Measurements from ENCODE around the gene PRKAG2. TPM values are rescaled to one million over a fixed set of nuclear protein-coding genes. Genes with fewer than 3 reads are reported as not detected.
A peak's percentile ranks its signal among the peaks of the same experiment; 100 is the strongest.

The PRKAG2 gene
- total RNA-seq, 1 experiment from 2014 or later, result 23.9 TPM

GRCh38 chr7:151864561-151864960 lies 12.4 kb downstream of the PRKAG2 start:
- no peaks in the 10 kb centered on the region for H3K9me2 ChIP-seq (replicated peaks; ENCODE audit: low read length)
- H3K27ac ChIP-seq (ENCODE audit: low read length), result no peak overlapping the region
- DNase-seq (no peak), ATAC-seq (no peak)
- H4K20me1 ChIP-seq (ENCODE audit: low read length), result no peaks in the 10 kb centered on the region
- no peaks in the 10 kb centered on the region for H3K36me3 ChIP-seq (ENCODE audit: low read depth, low read length)
- no peak overlapping the region for H3K9ac ChIP-seq (ENCODE audit: low read length)
- no peak for TF ChIP-seq EZH2phosphoT487 (IDR thresholded peaks at IDR 0.05; ENCODE audit: borderline replicate concordance, low read length)
- TF ChIP-seq CTCF (conservative IDR thresholded peaks at IDR 0.05; ENCODE audit: low read depth, low read length), result no peak
- TF ChIP-seq EZH2 (IDR thresholded peaks at IDR 0.05; ENCODE audit: low read length, unreplicated experiment), result no peak
- POLR2A ChIA-PET (ENCODE audit: unreplicated experiment), result interaction anchor here (0.6 kb wide), 1 partner anchor 78 kb away, joined by 6 read pairs; no protein-coding TSS in a partner anchor
- H3K9me3 ChIP-seq (ENCODE audit: low read length), result no peaks in the 10 kb centered on the region
- CTCF ChIA-PET, result no interaction called here
- 0 out of 2 replicates have a peak, but pooled peaks cover 2% of the 10 kb centered on the region for H3K4me1 ChIP-seq (ENCODE audit: insufficient read depth, low read length)
- H2AFZ ChIP-seq (ENCODE audit: low read length), result no peak overlapping the region
- no TSS peak for BruUV-seq (replicated peaks)
- no peaks in the 10 kb centered on the region for H3F3A ChIP-seq (ENCODE audit: low read length, unreplicated experiment)
- H3K27me3 ChIP-seq (ENCODE audit: low read length), result no peaks in the 10 kb centered on the region
- H3K4me3 ChIP-seq (ENCODE audit: low read length), result no peak overlapping the region
- intact Hi-C loops (cut with micrococcal nuclease), result no loop called here
- no peak overlapping the region for H3K4me2 ChIP-seq (ENCODE audit: low read length)
- no peaks in the 10 kb centered on the region for H3K79me2 ChIP-seq (ENCODE audit: low read length)

GRCh38 chr7:151864081-151864480 lies 12.8 kb downstream of the PRKAG2 start:
- Histone ChIP-seq H3K27ac (ENCODE audit: low read length) (no peak overlapping the region), H3K4me2 (ENCODE audit: low read length) (no peak overlapping the region), H3K79me2 (ENCODE audit: low read length) (no peaks in the 10 kb centered on the region), H3K36me3 (ENCODE audit: low read depth, low read length) (no peaks in the 10 kb centered on the region), H4K20me1 (ENCODE audit: low read length) (no peaks in the 10 kb centered on the region), H3K27me3 (ENCODE audit: low read length) (no peaks in the 10 kb centered on the region), H3K9me3 (ENCODE audit: low read length) (no peaks in the 10 kb centered on the region), H2AFZ (ENCODE audit: low read length) (no peak overlapping the region), H3K4me3 (ENCODE audit: low read length) (no peak overlapping the region), H3K9me2 (replicated peaks; ENCODE audit: low read length) (no peaks in the 10 kb centered on the region), H3K9ac (ENCODE audit: low read length) (no peak overlapping the region), H3K4me1 (ENCODE audit: insufficient read depth, low read length) (peaks cover 7% of the 10 kb centered on the region; the same call in 1 of the 2 replicates), H3F3A (ENCODE audit: low read length, unreplicated experiment) (no peaks in the 10 kb centered on the region)
- CTCF ChIA-PET, result no interaction called here
- no TSS peak for BruUV-seq (replicated peaks)
- DNase-seq (no peak), ATAC-seq (no peak)
- no peak for TF ChIP-seq EZH2 (IDR thresholded peaks at IDR 0.05; ENCODE audit: low read length, unreplicated experiment)
- TF ChIP-seq CTCF (conservative IDR thresholded peaks at IDR 0.05; ENCODE audit: low read depth, low read length), result no peak
- no peak for TF ChIP-seq EZH2phosphoT487 (IDR thresholded peaks at IDR 0.05; ENCODE audit: borderline replicate concordance, low read length)
- POLR2A ChIA-PET (ENCODE audit: unreplicated experiment), result no interaction called here
- intact Hi-C loops (cut with micrococcal nuclease), result no loop called here

- no peaks in the 10 kb centered on the region for H3K9me3 ChIP-seq (ENCODE audit: low read length)
- H3K36me3 ChIP-seq (ENCODE audit: low read depth, low read length), result no peaks in the 10 kb centered on the region
- ChIA-PET CTCF (interaction anchor here (0.6 to 0.9 kb wide), 2 partner anchors 71 to 81 kb away, joined by 3 to 7 read pairs; no protein-coding TSS in a partner anchor), POLR2A (ENCODE audit: unreplicated experiment) (interaction anchor here (0.6 kb wide), 1 partner anchor 49 kb away, joined by 5 read pairs; no protein-coding TSS in a partner anchor)
- H3K27me3 ChIP-seq (ENCODE audit: low read length), result no peaks in the 10 kb centered on the region
- no peaks in the 10 kb centered on the region for H3K9me2 ChIP-seq (replicated peaks; ENCODE audit: low read length)
- no TSS peak for BruUV-seq (replicated peaks)
- no peak overlapping the region for H3K27ac ChIP-seq (ENCODE audit: low read length)
- H3K4me2 ChIP-seq (ENCODE audit: low read length), result no peak overlapping the region
- no peak overlapping the region for H3K4me3 ChIP-seq (ENCODE audit: low read length)
- H3K4me1 ChIP-seq (ENCODE audit: insufficient read depth, low read length), result peaks cover 8% of the 10 kb centered on the region; the same call in 1 of the 2 replicates
- H3F3A ChIP-seq (ENCODE audit: low read length, unreplicated experiment), result no peaks in the 10 kb centered on the region
- ATAC-seq, result peak; percentile 39
- no peaks in the 10 kb centered on the region for H4K20me1 ChIP-seq (ENCODE audit: low read length)
- TF ChIP-seq EZH2phosphoT487 (IDR thresholded peaks at IDR 0.05; ENCODE audit: borderline replicate concordance, low read length) (no peak), EZH2 (IDR thresholded peaks at IDR 0.05; ENCODE audit: low read length, unreplicated experiment) (no peak), CTCF (conservative IDR thresholded peaks at IDR 0.05; ENCODE audit: low read depth, low read length) (no peak)
- DNase-seq, result no peak
- intact Hi-C loops (cut with micrococcal nuclease), result no loop called here
- H3K79me2 ChIP-seq (ENCODE audit: low read length), result no peaks in the 10 kb centered on the region
- no peak overlapping the region for H3K9ac ChIP-seq (ENCODE audit: low read length)
- H2AFZ ChIP-seq (ENCODE audit: low read length), result no peak overlapping the region
Measured at GRCh38 chr7:151863386-151864079, 13.4 kb downstream of the PRKAG2 start.

Data from PC-3 (cell line).